WI38 (cell line): ENCODE results near the gene PDK4.
A peak's percentile ranks its signal among the peaks of the same experiment; 100 is the strongest.

ENCODE experiments used
- H3K4me3 ChIP-seq: 2 replicates; pipeline ENCODE4 v1.5.1; 2011; ENCODE audit warnings: low read depth, mild to moderate bottlenecking, control low read depth, low read length
- TF ChIP-seq, protein P1 (sequence below): IDR thresholded peaks from 2 replicates; pipeline ENCODE4 v1.5.1; 2012; ENCODE audit warnings: low read depth, mild to moderate bottlenecking, control low read depth, low read length

PDK4 gene

DNA sequence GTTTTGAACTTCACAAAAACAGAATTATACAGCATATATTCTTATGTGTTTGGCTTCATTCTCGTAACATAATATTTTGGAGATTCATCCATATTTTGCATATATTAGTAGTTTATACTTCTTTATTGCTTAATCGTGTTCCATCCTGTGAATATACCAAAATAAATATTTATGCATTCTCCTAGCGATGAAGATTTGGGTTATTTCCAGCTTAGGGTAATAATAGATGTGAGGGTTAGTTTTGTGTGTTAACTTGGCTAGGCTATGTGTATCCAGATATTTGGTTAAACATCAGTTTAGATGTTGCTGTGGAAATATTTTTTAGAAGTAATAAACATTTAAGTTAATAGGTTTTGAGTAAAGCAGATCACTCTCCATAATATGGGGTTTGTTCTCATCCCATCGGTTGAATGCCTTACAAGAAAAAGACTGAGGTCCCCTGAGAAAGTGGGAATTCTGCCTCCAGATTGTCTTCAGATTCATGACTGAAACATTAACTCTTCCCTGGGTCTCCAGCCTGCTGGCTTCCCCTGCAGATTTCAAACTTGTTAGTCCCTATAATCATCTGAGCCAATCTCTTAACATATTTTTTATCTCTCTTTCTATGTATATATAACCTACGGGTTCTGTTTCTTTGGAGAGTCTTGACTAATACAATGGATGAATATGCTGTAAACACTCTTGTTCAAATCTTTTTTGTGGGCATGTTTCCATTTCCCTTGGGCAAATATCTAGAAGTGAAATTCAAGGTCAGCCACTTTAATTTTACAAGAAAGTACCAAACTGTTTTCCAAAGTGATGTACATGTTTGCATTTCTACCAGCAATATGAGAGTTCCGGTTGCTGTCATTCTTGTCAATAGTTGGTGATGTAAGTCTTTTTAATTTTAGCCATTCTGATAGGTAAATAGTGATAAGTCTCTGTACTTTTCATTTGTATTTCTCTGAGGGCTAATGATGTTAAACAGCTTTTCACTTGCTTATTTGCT is 48.7 kb downstream of the PDK4 start:
- H3K4me3 ChIP-seq: no peak overlapping the region
- TF ChIP-seq, protein P1, sequence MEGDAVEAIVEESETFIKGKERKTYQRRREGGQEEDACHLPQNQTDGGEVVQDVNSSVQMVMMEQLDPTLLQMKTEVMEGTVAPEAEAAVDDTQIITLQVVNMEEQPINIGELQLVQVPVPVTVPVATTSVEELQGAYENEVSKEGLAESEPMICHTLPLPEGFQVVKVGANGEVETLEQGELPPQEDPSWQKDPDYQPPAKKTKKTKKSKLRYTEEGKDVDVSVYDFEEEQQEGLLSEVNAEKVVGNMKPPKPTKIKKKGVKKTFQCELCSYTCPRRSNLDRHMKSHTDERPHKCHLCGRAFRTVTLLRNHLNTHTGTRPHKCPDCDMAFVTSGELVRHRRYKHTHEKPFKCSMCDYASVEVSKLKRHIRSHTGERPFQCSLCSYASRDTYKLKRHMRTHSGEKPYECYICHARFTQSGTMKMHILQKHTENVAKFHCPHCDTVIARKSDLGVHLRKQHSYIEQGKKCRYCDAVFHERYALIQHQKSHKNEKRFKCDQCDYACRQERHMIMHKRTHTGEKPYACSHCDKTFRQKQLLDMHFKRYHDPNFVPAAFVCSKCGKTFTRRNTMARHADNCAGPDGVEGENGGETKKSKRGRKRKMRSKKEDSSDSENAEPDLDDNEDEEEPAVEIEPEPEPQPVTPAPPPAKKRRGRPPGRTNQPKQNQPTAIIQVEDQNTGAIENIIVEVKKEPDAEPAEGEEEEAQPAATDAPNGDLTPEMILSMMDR: no peak

DNA sequence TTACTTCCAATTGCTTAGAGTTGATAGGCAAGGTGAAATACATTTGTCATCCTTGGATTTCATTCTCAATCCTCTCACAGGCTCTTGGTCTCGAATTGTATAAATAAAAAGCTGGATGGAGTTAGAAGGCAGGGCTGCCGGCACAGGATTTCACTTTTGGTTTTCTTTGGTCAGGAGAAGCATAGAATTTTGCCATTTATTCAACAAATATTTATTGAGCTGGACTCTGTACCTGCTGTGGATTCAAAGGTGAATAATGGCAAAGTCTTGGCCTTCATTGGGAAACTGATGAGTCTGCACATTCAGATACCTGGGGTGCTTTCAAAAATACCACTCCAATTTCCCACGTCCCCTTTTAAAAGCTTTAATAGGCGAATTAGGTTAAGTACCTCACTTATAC is 49.7 kb downstream of the PDK4 start:
- no peak overlapping the region for H3K4me3 ChIP-seq
- TF ChIP-seq, protein P1: no peak

DNA sequence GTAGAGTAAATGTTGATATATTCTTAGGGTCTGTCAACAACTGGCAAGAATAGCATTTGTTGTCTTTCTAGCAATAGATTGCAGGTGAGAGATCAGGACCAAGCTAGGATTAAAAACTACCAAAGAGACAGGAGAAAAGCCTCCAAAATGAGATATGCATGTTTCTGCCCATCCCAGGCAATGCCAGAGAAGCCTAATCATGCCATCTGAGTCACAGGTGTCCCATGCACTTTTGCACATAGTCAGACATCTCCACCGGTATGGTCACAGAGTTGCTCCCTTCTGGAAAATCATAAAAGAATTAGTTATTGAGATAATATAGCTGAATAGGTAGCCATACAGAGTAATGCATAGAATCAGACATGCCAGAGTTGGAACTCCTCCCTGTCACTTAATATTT is 50.6 kb downstream of the PDK4 start:
- H3K4me3 ChIP-seq: no peak overlapping the region
- TF ChIP-seq, protein P1: no peak

DNA sequence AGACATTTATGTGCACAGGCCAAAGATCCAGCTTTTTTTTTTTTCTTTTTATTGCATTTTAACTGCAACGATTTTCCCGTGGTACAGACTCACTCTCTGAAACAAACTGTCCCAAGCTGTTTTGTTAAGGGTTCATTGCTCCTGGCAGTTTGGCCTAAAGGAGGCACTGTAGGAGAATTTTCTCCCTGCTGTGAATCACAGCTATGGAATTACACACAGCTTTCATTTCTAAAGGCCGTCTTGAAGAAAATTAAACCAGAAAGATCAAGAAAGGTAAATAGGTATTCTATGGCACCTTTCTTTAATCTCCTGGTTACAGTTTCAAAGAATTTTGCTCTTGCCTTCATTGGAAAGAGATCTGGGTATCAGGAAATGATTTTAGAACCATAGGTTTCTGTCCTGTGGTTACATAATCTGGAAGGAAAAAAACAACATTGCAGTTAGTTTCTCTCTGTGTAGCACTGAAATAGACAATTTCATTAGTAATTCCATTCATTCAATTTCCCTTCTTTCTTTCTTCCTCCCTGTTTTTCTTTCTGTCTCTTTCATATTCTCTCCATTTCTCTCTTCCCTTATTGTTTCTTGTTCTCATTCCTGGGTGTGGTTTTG is 51.2 kb downstream of the PDK4 start:
- no peak overlapping the region for H3K4me3 ChIP-seq
- TF ChIP-seq, protein P1: peak; percentile 33; the same call in 1 of the 2 replicates

DNA sequence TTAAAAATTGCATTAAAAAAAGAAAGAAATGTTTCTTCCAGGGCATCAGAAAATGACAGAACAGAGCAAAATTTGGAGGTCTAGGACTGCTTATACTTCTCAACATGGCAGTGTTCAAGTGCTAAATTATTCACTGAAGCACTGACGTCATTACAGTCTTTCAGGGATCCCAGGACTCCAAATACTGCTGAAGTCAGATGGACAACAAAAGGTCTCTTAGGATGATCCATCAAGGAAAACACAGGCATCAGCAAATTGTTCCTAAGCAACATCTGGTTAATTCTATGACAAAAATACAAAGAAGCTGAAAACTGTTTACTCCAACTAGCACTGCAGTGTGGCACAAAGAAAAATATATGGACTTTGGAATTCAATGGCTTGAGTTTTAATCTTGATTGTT is 52.1 kb downstream of the PDK4 start:
- no peak overlapping the region for H3K4me3 ChIP-seq
- TF ChIP-seq, protein P1: no peak

DNA sequence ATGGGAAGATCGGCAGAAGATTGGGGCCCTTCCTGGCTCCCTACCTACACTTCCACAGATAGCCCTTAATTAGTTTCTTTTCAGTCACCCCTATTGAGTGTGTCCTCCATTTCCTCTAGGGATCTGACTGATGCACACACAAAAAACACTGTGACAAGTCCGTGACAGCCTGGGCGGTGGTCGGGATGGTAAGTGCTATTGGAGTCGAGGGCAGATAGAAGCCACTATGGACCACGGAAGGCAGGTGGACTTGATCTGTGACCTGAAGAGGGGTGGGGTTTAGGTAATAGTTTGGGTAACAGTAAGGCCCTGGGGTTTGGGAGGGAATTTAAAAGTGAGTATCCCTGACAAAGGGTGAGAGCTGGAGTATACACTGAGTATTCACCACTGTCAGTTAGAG is 53.0 kb downstream of the PDK4 start:
- H3K4me3 ChIP-seq: no peak overlapping the region
- TF ChIP-seq, protein P1: no peak

DNA sequence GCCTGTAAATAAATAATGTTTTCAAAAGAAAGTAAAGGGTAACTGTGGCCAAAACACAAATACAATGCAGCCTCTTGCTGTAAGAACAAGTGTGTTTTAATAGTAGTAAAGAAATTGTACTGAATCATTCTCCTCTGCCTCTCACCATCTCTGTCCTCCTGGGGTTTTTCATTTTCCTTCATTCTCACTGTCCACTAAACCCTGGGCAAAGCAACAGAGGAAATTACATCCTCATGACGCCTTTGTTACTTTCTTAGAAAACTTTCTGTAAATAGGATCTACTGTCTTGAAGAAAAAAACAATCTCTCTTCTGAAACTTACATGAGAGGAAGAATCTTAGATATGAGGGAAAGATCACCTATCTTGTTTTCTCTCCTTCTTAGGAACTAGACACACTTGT is 56.0 kb downstream of the PDK4 start:
- no peak overlapping the region for H3K4me3 ChIP-seq
- TF ChIP-seq, protein P1: no peak
